NCI-H146 treated with DMSO at 0.1 percent for 48 hours (cell line): ENCODE results near the gene LTBP2.
A peak's percentile ranks its signal among the peaks of the same experiment; 100 is the strongest.

Experiments
- DNase-seq: peaks from one replicate; lab custom pipeline; 2025; ENCODE audit not compliant: unreplicated experiment; lab: John Stamatoyannopoulos, UW

LTBP2 gene

DNA sequence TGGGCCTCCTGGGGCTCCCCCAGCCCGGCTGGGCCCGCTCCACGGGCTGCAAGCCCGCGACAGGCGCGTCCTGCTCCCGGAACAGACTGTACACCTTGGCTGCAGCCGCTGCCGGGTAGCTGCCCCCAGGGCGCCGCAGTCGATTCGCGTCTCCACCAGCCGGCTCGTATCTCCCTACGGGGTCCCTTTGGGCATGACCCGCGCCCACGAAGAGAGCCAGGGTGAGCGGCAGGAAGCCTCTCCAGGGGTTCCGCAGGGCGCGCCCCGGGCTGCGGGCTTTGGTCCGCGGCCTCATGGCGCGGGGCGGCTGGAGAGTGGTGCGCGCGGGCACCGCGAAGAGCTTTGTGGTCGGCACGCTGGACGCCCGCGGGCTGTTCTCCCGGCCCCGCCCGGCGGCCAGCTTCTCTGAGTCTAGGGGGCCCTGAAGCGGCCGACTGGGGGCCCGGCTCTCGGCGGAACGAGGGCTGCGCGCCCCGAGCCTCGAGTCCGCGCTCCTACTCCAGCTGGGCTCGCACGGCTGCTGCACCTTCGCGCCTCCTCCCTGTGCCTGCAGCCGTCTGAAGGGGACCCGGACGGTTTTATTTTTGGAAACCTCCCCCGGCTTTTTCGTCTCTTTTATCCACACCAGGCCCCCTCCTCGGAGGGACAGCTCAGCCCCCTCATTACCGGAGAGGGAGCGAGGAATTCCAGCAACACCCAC is at the start of gene LTBP2:
Gene LTBP2, minus strand, starts transcription at position 588 of the 700 bp plus-strand sequence. Its CDS starts 293 bp downstream, at position 295.
- no peak for DNase-seq

DNA sequence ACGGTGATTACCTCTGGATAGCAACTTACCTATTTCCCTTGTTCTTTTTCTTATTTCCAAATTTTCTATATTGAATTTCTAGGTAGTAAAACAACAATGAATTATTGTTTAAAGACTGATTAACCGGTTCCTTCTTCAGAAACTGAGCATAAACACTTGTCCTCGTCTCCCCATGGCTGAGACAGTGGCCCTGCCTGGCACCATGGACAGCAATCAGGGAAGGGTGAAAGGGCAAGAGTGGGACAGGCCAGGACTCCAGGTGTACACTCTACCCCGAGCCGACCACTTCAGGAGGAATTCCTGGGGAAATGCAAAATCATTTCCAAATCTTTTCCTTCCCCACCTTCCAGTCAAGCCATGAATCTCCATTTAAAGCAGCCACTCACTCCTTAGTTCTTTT is 48.8 kb upstream of the LTBP2 start:
- no peak for DNase-seq

DNA sequence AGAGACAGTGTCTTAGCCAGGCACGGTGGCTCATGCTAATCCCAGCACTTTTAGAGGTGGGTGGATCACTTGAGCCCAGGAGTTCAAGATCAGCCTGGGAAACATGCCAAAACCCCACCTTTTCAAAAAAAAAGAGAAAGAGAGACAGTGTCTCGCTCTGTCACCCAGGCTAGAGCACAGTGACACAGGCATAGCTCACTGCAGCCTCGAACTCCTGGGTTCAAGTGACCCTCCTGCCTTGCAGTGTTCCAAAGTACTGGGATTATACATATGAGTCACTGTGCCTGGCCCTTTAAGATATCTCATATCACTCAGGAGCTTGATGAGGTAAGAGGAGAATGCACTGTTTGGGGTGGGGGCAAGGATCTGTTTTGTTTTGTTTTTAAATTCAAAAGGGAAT is 48.1 kb upstream of the LTBP2 start:
- DNase-seq = no peak

DNA sequence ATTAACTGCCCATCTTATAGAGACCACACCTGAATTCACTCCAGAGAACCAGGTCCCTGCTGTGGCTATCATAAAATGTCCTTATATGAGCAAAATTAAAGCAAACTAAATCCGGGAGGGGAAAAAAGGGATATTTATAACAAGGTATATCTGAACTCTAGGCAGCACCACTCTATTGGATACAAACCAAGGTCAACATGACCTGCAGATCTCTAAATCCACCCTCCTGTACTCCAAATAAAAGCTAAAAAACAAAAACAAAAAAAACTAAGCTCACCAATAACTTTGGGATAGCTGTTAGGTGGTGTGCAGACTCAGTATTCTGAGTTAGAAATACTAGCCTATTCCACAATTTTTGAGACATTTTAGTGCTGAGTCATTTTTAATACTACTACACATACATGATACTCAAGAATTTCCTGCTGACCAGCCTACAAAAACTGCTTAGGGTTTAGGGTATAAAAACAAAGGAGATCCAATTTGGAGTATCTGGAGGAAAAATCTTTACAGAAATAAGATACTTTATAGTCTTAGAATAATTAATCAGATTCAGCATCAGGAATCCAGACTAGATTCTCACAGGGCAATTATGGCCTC is 46.6 kb upstream of the LTBP2 start:
- DNase-seq = no peak

DNA sequence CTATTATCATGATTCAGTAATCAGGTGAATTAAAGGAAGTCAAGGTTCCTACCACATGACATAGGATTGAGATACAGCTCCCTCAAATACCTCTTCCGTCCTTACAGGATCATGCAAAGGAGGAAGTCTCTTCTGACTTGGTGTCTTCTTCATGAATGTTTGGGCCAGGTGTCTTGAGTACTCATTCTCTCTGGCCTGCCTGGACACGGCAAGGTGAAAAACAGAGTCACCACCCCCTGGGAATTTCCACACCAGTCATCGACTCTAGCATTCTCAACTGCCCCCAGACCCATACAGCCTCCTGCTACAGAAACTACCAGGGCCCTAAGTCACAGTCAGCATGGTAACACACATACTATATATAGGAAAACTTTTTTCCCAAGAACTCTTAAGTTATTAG is 44.9 kb upstream of the LTBP2 start:
- no peak for DNase-seq

DNA sequence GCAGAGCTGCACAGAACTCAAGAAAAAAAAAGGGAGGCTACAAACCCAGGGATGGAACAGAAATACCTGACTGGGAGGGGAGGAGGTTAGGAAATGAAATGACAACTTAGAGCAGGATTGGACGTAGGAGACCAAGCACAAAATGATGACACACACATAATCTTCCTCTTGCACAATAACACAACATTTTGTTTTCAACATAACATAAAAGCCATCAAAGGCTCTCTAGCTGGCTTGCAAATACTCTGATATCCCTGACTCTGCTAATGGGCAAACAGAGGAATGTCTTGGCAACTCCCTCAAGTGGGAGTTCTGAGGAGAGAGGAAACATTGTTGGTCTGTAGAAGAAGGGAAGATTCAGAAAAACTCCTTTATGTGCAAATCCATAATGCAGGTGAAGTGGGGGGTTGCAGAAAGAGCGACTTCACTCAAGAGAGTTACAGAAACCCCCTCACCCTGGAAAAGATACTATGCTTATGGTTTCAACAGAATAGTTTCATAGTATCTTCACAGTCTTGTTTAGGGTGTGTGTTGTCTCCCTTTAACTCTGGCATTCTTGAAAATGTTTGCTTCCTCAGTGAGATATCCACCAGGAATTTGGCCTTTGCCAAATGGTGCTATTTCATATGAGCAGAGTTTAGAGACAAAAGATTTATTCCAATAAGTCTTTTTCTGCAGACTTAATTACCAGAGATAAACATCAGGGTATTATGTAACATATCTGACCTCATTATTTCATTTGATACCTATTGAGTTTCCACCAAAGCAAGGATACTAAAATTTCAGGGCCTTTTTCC is 43.8 kb upstream of the LTBP2 start:
- no peak for DNase-seq

DNA sequence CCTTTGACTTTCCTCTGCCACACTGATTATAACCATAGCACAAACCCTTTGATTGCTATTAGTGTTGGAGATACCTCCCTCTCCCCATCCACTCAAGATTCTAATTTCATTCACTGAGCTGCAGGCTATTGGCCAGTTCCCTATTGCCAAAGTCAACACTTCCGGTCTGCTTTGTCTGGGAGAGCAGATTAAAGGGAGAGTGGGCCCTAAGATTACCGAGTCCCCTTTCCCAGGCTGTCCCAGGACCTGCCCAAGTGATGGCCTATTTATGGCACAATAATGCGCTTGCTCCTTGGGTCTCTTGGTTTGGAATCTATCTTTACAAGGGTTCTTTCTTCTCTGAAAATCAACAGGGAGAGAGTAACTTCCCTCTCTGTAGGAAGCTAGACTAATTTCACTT is 42.9 kb upstream of the LTBP2 start:
- DNase-seq = no peak

DNA sequence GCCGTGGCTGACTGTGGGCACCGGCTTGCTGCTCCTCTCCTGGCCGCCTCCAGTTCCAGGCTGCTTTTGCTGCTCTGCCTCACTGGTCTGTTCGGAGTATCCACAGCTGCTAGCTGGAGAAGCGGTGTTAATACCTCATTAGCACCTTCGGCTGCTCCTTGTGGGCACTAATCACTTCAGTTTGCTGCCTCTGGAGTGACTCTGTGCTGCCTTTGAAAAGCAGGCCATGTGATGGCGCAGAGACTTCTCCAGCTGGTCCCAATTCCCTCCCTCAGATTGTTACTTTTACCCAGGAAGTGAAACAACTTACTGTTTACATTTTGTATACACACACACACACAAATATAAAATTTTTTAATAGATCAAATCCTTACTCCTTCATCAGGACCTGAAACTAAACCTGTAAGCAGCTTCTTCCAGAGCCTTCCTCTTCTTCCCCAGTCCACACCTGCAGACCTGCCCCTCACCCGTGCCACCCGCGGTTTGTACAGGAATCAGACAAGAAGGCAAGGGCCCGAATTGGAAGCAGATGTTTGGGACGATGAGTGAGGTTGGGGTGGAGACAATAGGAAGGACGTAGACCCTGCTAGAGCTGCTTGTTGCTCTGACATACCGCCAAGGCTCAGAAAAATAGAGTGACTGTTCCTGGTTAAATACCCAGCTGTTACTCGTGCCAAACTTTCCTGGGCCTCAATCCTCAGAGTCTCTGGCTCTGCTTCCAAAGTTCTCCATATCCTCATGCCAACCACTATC is 41.5 kb upstream of the LTBP2 start:
- DNase-seq = no peak

DNA sequence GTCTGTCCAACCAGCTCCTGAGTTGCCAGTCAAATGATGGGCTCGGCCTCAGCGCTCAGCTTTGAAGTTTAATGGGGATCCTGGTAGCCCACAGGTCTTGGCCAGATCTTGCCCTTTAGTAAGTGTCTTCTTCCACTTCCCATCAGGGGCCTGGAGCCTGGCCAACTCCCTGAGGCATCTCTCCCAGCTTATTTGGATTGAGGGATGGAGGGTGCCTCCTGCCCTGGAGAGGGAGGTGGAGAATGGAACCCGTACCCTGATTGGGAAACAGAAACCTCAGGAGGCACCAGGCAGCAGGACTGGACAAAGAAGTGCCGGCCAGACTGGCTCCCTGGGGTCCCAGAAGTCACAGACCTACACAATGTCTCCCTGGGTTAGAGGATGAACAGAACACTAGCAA is 40.5 kb upstream of the LTBP2 start:
- no peak for DNase-seq

DNA sequence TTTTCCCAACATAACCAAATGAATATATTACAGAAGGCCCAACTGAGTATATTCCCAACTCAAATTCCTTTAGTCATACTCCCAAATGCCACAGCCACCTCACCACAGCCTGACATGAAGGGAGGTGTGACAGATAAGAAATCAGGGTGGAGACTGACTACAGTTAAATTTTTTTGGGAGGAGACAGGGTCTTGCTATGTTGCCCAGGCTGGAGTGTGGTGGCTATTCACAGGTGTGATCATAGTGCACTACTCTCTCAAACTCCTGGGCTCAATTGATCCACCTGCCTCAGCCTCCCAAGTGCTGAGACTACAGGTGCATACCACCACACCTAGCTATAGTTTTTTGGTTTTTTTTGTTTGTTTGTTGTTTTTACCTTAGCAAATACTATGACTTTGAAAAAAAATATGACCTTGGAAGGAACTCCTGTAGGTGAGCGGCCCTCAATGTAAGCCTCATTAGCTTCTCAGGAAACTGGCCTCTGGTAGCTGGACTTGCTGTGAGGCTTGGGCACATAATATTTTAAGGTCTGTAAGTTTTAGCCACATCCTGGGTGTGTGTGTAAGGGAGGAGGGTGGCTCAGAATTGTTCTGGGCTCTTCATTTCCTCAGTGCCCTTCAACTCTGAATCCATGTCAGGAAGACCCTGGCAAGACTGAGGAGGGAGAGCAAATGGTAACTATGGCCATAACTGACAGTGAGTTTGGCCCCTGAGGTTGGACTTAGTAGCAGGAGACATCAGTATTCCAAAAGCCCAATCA is 39.1 kb upstream of the LTBP2 start:
- no peak for DNase-seq

DNA sequence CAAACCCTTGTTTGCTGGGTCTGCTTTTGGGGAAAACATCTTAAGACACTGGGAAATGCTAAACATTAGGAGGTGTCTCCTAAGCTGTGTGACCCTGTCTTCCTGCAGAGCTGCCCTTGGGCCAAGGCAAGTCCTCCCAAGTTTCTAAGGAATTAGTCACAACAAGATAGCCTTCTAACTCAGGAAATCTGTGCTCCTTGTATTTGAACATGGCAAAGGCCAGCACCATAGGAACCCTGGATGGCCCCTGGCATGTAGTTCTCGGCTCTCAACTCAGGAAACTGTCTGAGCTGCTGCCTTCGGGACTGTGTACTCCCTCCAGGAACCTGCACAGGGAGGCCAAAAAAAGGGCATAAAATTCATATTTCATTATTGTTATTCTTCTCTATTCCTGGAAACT is 37.6 kb upstream of the LTBP2 start:
- DNase-seq = no peak

DNA sequence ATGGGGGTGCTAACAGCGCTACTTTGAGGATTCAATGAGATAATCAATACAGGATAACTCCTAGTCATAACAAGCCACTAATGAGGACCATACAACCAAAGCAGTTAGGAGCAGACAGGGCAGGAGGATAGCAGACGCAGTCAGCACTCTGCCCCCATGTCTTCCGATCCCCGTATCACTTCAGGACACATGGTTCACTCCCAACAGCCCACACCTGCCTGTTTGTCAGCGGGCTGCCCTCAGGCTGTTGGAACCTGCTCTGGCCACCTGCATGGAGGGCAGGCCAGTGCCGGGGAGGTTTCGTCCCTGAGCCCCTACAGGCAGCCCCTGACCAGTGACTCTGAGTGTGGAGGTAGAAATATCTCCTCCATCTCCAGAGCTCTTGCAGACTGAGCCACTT is 37.1 kb upstream of the LTBP2 start:
- no peak for DNase-seq

DNA sequence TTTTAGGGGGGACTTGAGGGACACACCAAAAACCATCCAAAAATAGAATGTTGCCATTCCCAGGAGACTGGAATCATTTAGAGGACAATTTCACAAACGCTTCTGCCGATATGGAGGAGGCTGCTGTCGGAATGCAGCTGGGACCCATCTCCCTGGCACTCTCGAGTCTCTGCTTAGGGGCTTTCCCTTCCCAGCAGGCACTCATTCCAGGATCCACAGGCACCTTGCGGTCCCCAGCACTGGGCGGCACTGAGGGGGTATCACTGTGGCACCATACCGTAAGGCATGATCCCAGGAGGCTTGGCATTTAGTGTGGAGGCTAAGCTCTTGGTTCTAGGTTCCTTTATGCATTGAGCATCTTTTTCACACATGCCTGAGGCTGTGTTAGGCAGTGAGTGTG is 36.6 kb upstream of the LTBP2 start:
- no peak for DNase-seq

DNA sequence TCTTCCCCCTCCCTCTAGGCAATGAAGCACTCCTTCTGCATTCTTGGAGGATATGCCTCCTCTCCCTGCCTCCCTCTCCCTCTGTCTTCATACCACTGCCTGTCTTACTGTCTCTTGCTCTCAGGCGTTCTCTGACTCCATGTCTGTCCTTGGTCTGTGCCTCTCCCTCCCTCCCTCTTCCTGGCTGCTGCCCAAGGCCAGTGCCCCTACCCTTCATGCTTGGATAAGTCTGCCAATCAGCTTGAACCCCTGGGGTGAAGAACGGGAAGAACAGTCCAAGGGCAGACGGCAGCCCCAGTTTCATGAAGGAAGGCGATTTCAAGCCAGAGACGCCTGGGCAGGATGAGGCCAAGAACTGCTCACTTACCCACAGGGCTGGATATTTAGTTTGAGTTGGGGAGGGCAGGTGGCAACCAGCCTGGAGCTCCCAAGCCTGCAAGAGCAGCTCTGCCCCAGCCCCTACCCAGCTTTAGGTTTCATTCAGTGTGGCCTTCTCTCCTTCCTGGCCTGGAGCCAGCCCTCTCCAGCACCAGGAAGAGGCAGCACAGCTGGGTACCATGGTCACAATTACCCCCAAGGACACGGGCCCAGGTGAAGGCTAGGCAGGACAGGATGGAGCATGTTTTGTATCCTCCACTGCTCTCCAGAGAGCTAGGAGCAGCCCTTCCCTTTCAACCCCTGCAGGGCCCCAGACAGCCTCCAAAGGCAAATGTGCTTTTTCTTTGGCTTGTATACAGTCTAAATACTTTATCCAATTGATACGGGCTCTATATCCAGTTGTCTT is 35.8 kb upstream of the LTBP2 start:
- peak; percentile 58 for DNase-seq

DNA sequence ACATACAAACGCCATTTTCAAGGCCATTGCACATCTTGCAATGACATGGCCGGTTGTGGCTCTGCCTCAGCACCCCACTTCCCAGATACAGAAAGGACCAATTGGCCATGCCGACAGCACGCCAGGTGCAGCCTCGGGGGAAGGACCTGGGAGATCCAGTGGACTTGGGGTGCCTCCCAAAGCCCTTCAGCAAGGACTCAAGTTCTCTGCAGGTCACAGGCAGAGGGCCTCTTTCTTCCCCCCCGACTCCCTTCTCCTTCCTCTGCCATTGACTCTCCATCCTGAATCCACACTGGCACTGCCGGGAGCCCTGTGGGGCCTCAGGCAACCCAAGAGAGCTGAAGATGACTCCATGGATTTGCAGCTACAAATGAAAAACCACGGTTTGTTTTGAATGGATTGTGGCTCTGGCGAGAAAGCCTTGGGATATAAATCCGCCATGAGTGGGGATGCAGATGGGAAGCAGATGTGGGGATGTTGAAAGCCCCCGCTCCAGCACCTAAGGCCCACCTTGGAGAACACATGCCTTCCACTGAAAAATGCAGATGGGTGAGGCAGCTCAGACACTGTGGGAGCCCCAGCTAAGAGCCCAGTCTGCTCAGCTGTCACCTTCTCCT is 35.1 kb upstream of the LTBP2 start:
- no peak for DNase-seq

DNA sequence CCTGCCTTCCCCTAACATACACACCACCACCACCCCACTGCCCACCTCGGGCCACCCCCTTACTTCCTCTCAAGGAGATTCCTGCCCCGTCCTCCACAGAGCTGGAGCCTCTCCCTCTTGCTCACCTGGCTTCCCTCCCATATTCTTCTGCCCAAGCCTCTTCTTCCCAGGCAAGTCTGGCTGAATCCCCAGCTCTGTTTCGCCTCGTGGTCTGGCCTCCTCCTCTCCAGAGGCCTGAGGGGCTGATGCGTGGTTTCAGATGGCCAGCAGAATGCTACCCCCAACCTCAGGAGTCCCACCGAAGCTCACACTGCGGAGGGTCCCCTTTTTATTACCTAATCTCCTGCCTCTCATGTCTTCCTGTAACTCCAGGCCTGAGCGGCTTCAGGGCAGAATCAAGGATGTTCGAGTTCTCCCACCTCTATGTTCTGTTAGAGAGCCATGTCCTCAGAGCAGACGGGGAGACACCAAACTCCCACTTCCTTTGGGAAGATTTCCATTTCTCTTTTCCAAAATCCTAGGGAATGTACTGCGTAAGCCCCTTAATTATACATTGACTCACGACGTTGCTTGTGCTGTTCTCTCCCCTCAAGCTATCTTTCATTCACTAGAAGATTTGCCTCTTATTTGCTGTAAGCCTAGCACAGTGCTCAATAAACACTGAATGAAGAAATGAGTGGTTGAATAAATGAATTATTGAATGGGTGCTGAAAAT is 33.9 kb upstream of the LTBP2 start:
- no peak for DNase-seq

DNA sequence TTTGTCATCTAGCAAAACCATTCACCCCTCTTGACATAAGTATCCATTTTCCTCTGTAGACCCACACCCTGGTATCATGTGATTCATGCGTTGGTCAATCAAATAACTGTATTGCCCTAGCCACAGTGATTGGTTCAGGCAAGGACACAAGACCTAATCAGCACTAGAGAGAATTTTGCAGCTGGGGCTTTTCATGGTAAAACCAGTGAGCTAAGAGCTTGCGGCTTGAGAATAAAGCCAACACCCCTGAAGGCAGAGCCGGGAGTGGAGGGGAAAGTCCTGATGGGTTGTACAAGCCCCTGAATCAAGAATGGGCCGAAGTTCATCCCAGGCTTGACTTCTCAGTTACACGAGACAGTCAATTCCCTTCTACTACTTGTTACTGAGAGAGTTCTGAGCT is 33.2 kb upstream of the LTBP2 start:
- no peak for DNase-seq

DNA sequence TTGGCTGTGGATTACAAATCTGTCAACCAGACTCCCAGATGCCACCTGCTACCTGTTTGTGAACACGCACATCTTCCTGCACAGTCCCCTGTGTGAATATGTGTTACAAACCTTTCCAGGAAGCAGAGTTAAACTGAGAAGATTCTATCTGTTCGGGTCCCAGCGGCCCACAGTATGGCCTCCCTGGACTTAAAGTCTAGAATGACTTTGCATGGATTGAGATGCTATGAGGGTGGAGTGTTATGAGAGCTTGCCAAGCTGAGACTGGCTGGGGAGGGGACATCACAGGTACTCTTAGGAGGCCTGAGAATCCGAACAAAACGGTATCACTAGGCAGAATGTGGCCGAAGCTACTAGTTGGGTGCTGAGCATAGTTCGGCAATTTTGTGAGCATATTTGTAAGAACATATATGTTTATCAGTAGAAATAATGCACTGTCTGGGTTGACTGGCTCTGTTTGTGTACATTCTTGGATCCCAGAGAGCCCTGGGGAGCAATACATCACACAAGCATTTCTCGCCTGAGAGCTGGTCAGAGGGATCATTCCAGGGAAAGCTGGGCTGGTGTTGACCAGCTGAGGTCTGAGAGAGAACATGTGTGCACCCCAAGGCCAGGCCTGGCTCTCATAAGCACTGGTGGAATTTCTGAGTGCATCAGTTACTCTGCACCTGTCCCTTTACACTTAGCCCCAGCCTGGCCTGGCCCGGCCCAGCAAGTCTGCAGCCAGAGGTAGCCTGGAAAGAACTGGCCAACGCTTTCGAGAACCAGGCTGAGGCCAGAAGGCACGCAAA is 29.8 kb upstream of the LTBP2 start:
- no peak for DNase-seq
